ENCODE results near the gene DDX51. TPM values are rescaled to one million over a fixed set of nuclear protein-coding genes. Genes with fewer than 3 reads are reported as not detected.

Gene DDX51
- polyA plus RNA-seq, 2 of the 4 experiments (the other 2 are of a cell fraction) = 10.2 to 22.6 TPM

DNA sequence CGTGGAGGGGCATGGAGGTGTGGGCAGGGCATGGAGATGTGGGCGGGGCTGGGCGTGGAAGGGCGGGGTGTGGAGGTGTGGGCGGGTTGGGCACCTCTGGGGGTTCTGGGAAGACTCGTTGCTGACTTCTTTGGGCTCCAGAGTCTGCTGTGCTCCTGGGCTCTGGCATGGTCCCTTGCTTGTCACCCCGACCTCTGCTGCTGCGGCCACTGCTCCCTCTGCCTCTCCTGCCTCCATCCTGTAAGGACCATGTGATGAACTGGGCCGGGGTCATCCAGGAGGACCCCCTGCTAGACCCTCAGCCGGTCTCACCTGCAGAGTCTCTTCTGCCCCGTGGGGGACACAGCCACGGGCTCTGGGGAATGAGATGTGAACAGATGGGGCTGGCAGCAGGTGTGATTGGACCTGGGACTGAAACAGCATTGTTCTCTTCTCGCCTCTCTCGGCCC is 15.5 kb upstream of the DDX51 start:
- ChIA-PET POLR2A (no interaction called here), CTCF (interaction anchor here (1.2 to 2.3 kb wide), 2 partner anchors 14 to 255 kb away, joined by 3 to 18 read pairs; no protein-coding TSS in a partner anchor)
- no peak for FAIRE-seq
- ATAC-seq = no peak
- Histone ChIP-seq H3K9me3 (no peaks in the 10 kb centered on the region), H3K27ac (no peak overlapping the region), H3K4me3 (no peak overlapping the region), H3K4me2 (no peak overlapping the region), H3K4me1 (peaks cover 11% of the 10 kb centered on the region)
- no peak for DNase-seq (ENCODE audit: low read depth in 1 of 2, low spot score in 1 of 2)
- no peak for TF ChIP-seq RFX5 (IDR thresholded peaks at IDR 0.05)
- no peak for TF ChIP-seq SMC3 (IDR thresholded peaks at IDR 0.05)
- no peak for TF ChIP-seq SREBF2 (IDR thresholded peaks at IDR 0.05)
- WGBS (ENCODE audit: missing lambda C conversion rate) = 83% methylated on average over 9 of the region's 14 CpGs

DNA sequence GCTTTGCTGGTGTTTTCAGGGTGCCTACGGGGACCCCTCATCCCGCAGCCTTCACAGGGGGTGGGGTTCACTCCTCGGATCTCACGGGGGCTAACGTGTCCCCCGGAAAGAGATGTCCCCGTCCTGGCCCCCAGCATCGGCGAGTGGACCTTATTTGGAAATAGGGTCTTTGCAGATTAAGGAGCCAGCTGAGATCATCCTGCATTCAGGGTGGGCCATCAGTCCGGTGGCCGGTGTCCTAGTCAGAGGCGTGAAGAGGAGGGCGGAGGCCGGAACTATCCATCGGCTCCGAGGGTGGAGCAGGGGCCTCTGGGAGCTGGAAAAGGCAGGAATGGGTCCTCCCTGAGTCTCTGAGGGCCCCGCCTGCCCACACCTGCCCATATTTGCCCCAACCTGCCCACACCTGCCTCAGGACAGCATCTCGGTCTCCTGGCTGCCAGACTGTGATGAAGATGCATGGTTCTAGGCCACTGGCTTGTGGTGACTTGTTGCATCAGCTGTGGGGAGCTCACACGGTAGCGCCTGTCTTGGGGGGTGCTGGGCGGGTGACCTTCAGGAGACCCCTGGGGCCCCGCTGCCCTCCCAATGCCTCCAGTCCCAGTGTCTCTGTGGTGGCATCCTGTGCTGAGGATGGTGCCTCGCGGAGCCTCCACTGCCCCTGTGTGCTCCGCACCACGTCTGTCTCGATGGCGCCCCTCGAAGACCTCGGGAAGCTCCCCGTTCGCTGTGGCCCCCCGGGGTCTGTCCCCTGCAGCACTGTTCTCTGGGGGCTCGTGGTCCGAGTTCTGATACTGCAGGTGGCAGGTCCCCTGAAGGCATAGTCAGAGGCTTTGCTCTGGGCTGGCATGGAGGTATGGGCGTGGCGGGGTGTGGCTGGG is 14.8 kb upstream of the DDX51 start:
- DNase-seq (ENCODE audit: low read depth in 1 of 2, low spot score in 1 of 2) (no peak), ATAC-seq (no peak), FAIRE-seq (no peak)
- no peaks in the 10 kb centered on the region for H3K9me3 ChIP-seq
- TF ChIP-seq EP300 (IDR thresholded peaks at IDR 0.05) (no peak), SMC3 (IDR thresholded peaks at IDR 0.05) (no peak), FOSL2 (IDR thresholded peaks at IDR 0.05) (no peak), FOSL2 (CRISPR knock-in tag; IDR thresholded peaks at IDR 0.05) (no peak), CBX2 (IDR thresholded peaks at IDR 0.05; ENCODE audit: borderline replicate concordance, low read depth) (no peak), NFE2L2 (conservative IDR thresholded peaks at IDR 0.05; ENCODE audit: low read length) (no peak), CBX8 (IDR thresholded peaks at IDR 0.05) (no peak), ZSCAN20 (CRISPR knock-in tag; IDR thresholded peaks at IDR 0.05) (no peak), EHF (CRISPR knock-in tag; IDR thresholded peaks at IDR 0.05) (no peak), RNF2 (IDR thresholded peaks at IDR 0.05; ENCODE audit: borderline replicate concordance, low read depth) (no peak), ZFP36 (IDR thresholded peaks at IDR 0.05; ENCODE audit: borderline replicate concordance, partially characterized antibody) (no peak), CHD4 (IDR thresholded peaks at IDR 0.05; ENCODE audit: borderline replicate concordance) (no peak), NPAS2 (CRISPR knock-in tag; IDR thresholded peaks at IDR 0.05; ENCODE audit: borderline replicate concordance) (no peak)
- TF ChIP-seq, protein P1, sequence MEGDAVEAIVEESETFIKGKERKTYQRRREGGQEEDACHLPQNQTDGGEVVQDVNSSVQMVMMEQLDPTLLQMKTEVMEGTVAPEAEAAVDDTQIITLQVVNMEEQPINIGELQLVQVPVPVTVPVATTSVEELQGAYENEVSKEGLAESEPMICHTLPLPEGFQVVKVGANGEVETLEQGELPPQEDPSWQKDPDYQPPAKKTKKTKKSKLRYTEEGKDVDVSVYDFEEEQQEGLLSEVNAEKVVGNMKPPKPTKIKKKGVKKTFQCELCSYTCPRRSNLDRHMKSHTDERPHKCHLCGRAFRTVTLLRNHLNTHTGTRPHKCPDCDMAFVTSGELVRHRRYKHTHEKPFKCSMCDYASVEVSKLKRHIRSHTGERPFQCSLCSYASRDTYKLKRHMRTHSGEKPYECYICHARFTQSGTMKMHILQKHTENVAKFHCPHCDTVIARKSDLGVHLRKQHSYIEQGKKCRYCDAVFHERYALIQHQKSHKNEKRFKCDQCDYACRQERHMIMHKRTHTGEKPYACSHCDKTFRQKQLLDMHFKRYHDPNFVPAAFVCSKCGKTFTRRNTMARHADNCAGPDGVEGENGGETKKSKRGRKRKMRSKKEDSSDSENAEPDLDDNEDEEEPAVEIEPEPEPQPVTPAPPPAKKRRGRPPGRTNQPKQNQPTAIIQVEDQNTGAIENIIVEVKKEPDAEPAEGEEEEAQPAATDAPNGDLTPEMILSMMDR (IDR thresholded peaks at IDR 0.05) = no peak
- TF ChIP-seq, protein P2, sequence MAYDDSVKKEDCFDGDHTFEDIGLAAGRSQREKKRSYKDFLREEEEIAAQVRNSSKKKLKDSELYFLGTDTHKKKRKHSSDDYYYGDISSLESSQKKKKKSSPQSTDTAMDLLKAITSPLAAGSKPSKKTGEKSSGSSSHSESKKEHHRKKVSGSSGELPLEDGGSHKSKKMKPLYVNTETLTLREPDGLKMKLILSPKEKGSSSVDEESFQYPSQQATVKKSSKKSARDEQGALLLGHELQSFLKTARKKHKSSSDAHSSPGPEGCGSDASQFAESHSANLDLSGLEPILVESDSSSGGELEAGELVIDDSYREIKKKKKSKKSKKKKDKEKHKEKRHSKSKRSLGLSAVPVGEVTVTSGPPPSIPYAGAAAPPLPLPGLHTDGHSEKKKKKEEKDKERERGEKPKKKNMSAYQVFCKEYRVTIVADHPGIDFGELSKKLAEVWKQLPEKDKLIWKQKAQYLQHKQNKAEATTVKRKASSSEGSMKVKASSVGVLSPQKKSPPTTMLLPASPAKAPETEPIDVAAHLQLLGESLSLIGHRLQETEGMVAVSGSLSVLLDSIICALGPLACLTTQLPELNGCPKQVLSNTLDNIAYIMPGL (CRISPR knock-in tag; IDR thresholded peaks at IDR 0.05; ENCODE audit: borderline replicate concordance) = no peak
- TF ChIP-seq, protein P3, sequence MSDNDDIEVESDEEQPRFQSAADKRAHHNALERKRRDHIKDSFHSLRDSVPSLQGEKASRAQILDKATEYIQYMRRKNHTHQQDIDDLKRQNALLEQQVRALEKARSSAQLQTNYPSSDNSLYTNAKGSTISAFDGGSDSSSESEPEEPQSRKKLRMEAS (IDR thresholded peaks at IDR 0.05) = no peak
- CTCF ChIA-PET = interaction anchor here (0.6 to 2.3 kb wide), 4 partner anchors 13 to 256 kb away, joined by 3 to 18 read pairs (median 6); no protein-coding TSS in a partner anchor
- 94% methylated on average over 28 of the region's 37 CpGs for WGBS (ENCODE audit: missing lambda C conversion rate)
- H3K4me3 ChIP-seq = no peak overlapping the region
- no peak overlapping the region for H3K4me2 ChIP-seq
- POLR2A ChIA-PET = no interaction called here
- no peak overlapping the region for H3K27ac ChIP-seq
- peaks cover 11% of the 10 kb centered on the region for H3K4me1 ChIP-seq

Data from A549 (cell line).